Measurements from ENCODE around the gene CD2BP2. TPM values are rescaled to one million over a fixed set of nuclear protein-coding genes. Genes with fewer than 3 reads are reported as not detected.

CD2BP2 gene
- total and polyA plus RNA-seq, 2 of the 8 experiments (the other 6 are each of a cell fraction or from before 2014, with no cell fraction given), result 22.4 to 55.3 TPM

GRCh38 chr16:30348929-30349328 is 6.2 kb downstream of the CD2BP2 start:
- Histone ChIP-seq H2BK15ac (ENCODE audit: low read length) (no peak overlapping the region), H2AK5ac (ENCODE audit: low read depth, low read length) (no peak overlapping the region), H4K5ac (ENCODE audit: insufficient read length, low read depth, low read length) (no peak overlapping the region), H3K79me2 (ENCODE audit: control insufficient read depth in 1 of 2, insufficient read depth in 2 of 2, low read length in 2 of 2) (peaks cover 0 to 4% of the 10 kb centered on the region in 2 experiments; a peak in 1 of 4 replicates), H3K27me3 (replicated peaks in 1 of 4; ENCODE audit: control insufficient read depth in 3 of 4, extremely low read depth in 1 of 4, insufficient read depth in 3 of 4, low read length in 3 of 4) (no peaks in the 10 kb centered on the region), H3K79me1 (ENCODE audit: low read depth, low read length) (no peaks in the 10 kb centered on the region; the same call in 1 of the 2 replicates), H3K23ac (ENCODE audit: insufficient read length) (no peak overlapping the region), H3K23me2 (ENCODE audit: low read depth, low read length) (no peaks in the 10 kb centered on the region), H3K18ac (ENCODE audit: extremely low read depth, low read length) (no peak overlapping the region), H3K27ac (ENCODE audit: low read depth, low read length) (no peak overlapping the region), H2BK5ac (ENCODE audit: low read depth, low read length) (no peak overlapping the region), H2BK20ac (ENCODE audit: low read length) (no peak overlapping the region), H3K4ac (replicated peaks; ENCODE audit: insufficient read length, low read depth, low read length) (no peak overlapping the region), H3K14ac (ENCODE audit: insufficient read length) (no peak overlapping the region), H3K9ac (replicated peaks in 1 of 4; ENCODE audit: extremely low read depth in 1 of 4, low read depth in 3 of 4, low read length in 3 of 4) (no peak overlapping the region), H4K20me1 (replicated peaks in 1 of 2; ENCODE audit: control insufficient read depth in 1 of 2, insufficient read depth in 2 of 2, low read length in 2 of 2) (peaks cover 0 to 3% of the 10 kb centered on the region in 2 experiments), H3K4me3 (ENCODE audit: extremely low read depth in 1 of 4, insufficient read depth in 2 of 4, low read depth in 3 of 4, low read length in 4 of 4) (no peak overlapping the region), H4K91ac (replicated peaks; ENCODE audit: insufficient read length, low read length) (no peak overlapping the region), H3K4me1 (replicated peaks in 1 of 4; ENCODE audit: control insufficient read depth in 3 of 4, insufficient read depth in 4 of 4, low read length in 3 of 4) (peaks cover 0 to 3% (median 1%) of the 10 kb centered on the region in 4 experiments; a peak in 3 of 7 replicates), H4K8ac (ENCODE audit: extremely low read depth, insufficient read depth, low read length) (no peak overlapping the region), H3K56ac (replicated peaks; ENCODE audit: insufficient read length, low read depth, low read length) (no peak overlapping the region), H2BK12ac (ENCODE audit: low read depth, low read length) (no peak overlapping the region), H3K9me3 (ENCODE audit: insufficient read depth in 2 of 2, low read depth in 1 of 2, low read length in 1 of 2) (no peaks in the 10 kb centered on the region), H2BK120ac (replicated peaks; ENCODE audit: low read depth, low read length) (no peak overlapping the region), H2AFZ (ENCODE audit: low read length) (no peak overlapping the region), H3K36me3 (ENCODE audit: control insufficient read depth in 2 of 4, insufficient read depth in 4 of 4, low read length in 3 of 4) (peaks cover 11 to 37% (median 30%) of the 10 kb centered on the region in 4 experiments), H3K4me2 (ENCODE audit: insufficient read depth in 1 of 2, low read depth in 2 of 2, low read length in 2 of 2) (no peak overlapping the region)
- DNase-seq (ENCODE audit: low read depth in 1 of 2, low spot score in 2 of 2) (no peak), FAIRE-seq (no peak)
- TF ChIP-seq EGR1 (IDR thresholded peaks at IDR 0.05; ENCODE audit: borderline replicate concordance, low read depth, low read length) (no peak), BRCA1 (IDR thresholded peaks at IDR 0.05; ENCODE audit: low read depth, low read length) (no peak), RFX5 (IDR thresholded peaks at IDR 0.05; ENCODE audit: borderline replicate concordance, low read depth, low read length) (no peak), RBBP5 (IDR thresholded peaks at IDR 0.05; ENCODE audit: borderline replicate concordance, low read depth, low read length) (no peak), JUND (IDR thresholded peaks at IDR 0.05; ENCODE audit: low read length) (no peak), GTF2F1 (IDR thresholded peaks at IDR 0.05; ENCODE audit: borderline replicate concordance, low read depth, low read length) (no peak), YY1 (IDR thresholded peaks at IDR 0.05; ENCODE audit: low read depth, low read length) (no peak), BCL11A (IDR thresholded peaks at IDR 0.05; ENCODE audit: low read depth in 2 of 2, low read length in 2 of 2) (no peak)
- WGBS, 2 experiments (ENCODE audit: extremely low coverage in 1 of 2, insufficient coverage in 1 of 2, insufficient read length in 1 of 2, insufficient replicate concordance in 2 of 2, low coverage in 1 of 2, low lambda C conversion rate in 2 of 2, missing lambda C conversion rate in 1 of 2), result 91% methylated on average over 7 of the region's 7 CpGs; no CpG with 5 or more reads in 1 of the 2 experiments
- CTCF ChIA-PET (ENCODE audit: partially characterized antibody), result no interaction called here
- POLR2A ChIA-PET (ENCODE audit: partially characterized antibody), result interaction anchor here (0.9 kb wide), 1 partner anchor 11 kb away, joined by 3 read pairs; no protein-coding TSS in a partner anchor

Data from H1 (cell line).